SHP77 (cell line): ENCODE results near the gene EPS8.
"Not testable (repeated sequence)": the region's sequence is repeated elsewhere in the genome, so short reads cannot be mapped to it uniquely, and the experiment has no call there.

Experiments used
- DNase-seq, 2 experiments: peaks; one replicate each; lab custom pipeline; 2025; lab: John Stamatoyannopoulos, UW

The EPS8 gene

DNA sequence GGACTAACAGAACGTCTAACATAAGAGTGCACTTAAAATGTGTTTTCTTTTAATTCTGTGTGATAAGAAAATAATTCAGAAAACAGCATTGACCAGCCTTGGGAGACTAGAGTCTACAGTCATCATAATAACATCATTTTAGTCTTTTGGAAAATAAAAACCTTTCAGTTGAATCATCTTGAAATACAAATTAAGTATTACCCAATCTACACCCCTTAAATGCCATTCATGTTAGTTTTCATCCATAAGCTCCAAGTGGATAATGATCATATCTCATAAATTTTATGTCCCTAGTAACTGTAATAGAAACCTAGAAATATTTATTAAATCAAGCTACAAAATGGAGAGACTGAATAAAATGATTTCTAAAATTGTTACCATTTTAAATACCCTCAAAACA lies 32.4 kb downstream of the EPS8 start:
- DNase-seq = no peak

DNA sequence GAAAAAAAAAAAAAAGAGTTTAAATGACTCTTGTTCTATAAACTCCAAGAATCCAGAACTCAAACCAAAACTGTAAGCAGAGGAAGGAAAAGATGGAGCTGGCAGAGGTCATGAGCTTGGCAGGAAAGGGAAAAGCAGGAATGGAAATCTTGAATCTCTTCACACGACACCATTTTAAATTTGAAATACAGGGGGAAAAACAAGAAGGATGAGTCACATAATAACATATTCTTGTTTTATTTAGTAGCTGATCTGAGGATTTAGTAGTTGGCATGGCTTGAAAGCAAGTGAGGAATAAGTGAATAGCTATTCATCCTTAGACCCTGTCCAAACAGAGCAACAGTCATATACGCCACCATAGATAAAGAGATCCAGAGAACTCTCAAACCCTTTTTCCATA lies 35.0 kb downstream of the EPS8 start:
- no peak for DNase-seq

DNA sequence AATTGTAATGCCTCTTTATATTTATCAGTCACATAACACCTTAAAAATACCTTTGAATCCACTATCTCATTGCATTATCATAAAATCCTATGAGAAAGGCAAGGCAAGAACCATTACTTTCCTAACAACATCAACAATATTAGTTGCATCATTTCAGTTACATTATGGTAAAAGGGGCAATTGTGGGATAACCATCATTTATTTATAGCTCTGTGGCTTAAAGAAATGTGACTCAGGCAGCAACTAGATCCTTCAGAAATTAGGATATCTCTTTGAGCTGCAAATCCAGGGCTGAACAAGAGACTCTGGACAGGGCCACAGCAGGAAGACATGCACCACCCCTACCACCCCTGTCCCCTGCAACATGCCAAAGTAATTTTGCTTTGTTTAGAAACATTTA lies 36.4 kb downstream of the EPS8 start:
- no peak for DNase-seq

DNA sequence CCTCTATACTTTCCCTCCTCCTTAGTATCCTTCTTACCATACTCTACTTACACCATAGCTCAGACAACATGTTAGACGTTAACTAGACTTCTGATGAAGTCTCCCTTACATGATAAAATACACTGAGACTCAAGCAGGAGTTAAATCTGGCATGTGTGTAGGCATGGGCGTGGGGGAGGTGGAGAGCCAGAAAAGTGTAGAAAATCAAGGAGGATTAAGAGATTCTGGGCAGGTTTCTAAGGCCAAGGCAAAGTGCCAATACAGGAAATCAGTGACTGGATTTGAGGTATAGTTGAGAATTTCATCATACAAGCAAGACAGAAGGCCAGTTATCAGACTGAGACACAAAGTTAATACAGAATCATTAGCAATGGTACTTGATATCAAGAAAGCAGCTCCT lies 37.4 kb downstream of the EPS8 start:
- DNase-seq = no peak

DNA sequence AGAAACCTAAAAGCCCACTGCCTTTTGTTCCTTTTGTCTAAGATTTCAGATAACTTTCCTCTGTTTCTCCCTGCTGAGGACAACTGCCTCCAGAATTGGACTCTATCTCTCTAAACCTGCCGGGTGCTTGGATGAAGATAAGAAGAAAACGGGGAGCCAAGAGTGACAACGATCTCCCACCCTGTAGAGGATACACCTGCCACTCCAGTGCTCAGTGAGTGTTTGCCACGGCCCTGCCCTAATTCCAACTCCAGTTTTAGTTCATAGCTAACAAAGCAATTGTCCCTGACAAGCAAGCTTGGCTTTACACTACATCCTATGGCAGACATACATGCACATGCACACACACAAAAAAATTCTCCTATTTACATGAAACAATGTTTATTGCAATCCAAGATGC lies 39.3 kb downstream of the EPS8 start:
- no peak for DNase-seq

DNA sequence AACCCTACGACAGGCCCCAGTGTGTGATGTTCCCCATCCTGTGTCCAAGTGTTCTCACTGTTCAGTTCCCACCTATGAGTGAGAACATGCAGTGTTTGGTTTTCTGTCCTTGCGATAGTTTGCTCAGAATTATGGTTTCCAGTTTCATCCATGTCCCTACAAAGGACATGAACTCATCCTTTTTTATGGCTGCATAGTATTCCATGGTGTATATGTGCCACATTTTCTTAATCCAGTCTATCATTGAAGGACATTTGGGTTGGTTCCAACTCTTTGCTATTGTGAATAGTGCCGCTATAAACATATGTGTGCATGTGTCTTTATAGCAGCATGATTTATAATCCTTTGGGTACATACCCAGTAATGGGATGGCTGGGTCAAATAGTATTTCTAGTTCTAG lies 47.3 kb downstream of the EPS8 start:
- not testable (repeated sequence) for DNase-seq

DNA sequence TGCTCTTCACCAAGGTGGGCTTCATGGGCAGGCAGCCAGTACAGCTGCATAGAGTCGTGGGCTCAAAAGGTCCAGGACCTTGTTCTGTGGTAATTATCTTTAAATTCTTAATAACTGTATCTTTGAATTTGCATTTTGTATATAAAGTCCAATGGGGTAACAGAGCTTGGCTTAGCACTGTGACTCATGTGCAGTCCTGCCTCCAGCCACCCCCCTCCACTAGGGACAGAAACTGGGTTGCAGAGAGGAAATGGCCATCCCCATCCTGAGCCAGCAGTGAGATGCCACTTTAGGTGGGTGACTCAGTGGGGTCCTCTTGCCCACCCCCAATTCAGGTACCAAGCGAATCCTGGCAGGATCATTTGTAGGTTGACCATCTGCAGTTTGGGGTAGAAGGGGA lies 48.1 kb downstream of the EPS8 start:
- DNase-seq = no peak

DNA sequence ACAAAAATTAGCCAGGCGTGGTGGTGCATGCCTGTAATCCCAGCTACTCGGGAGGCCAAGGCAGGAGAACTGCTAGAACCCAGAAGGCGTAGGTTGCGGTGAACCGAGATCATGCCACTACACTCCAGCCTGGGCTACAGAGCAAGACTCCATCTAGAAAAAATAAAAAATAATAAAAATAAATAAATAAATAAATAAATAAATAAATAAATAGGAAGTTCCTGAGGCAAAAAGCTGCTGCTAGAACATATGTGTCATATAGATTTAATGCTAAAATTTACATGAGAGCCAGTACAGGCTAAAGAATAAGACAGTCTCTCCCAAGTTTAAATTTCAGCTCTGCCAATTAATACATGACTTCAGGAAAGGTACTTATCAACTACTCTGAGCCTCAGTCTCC lies 48.8 kb downstream of the EPS8 start:
- not testable (repeated sequence) for DNase-seq

DNA sequence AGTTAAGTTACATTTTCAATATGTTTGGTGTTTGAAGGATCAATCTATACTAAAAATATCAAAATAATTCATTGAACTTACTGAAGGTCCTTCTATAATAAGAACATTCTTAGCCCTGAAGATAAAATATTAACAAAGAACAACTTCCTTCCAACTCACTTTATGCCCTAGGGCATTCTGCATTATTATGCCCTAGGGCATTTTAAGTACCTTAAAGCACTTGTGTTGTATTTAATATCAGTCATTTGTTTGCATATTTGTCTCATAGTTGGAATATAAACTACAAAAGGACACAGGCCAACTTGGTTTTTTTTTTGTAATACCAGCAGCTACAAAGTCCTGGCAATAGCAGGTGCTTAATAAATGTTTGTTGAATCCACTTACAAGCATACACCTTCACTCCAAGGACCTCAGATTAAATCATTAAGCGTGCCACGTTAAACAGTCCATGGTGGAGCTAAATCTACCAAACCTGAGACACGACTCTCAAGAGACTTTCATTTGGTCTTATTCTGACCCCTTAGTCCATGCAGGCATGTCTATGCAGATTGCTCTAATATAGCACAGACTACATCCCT lies 50.7 kb downstream of the EPS8 start:
- DNase-seq = no peak

DNA sequence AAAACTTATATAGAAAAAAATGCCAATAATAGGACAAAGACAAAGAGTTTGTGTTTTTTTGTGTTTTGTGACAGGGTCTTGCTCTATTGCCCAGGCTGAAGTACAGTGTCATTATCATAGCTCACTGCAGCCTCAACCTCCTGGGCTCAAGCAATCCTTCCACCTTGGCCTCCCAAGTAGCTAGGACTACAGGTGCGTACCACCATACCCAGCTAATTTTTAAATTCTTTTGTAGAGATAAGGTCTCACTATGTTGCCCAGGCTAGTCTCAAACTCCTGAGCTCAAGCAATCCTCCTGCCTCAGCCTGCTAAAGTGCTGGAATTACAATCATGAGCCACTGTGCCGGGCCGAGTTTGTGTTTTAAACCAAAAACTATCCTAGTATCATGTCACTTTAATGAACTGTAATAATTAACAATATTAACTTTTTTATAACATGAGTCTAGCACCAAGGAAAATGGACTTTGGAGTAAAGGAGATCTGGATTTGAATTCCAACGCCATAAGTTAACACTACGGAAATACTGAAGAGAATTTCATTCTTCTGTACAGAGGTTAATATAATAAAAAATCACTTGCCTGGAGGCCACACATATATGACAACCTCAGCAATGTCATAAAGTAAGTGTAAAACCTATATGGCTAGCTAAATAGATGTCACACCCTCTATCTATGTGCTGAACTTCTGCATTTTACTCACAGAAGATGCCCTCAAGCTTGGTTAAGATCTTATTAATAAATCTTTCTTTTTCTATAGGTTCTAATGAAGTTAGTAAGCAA lies 53.2 kb downstream of the EPS8 start:
- no peak for DNase-seq

DNA sequence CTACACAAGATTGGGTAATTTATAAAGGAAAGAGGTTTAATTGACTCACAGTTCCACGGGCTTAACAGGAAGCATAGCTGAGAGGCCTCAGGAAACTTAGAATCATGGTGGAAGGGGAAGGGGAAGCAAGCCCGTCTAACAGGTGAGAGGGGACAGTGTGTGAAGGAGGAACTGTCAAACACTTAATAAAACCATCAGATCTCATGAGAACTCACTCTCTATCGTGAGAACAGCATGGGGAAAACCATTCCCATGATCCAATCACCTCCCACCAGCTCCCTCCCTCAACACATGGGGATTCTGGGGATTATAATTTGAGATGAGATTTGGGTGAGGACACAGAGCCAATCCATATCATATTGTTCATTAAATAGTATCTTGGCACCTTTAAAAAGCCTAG lies 56.1 kb downstream of the EPS8 start:
- DNase-seq = no peak

DNA sequence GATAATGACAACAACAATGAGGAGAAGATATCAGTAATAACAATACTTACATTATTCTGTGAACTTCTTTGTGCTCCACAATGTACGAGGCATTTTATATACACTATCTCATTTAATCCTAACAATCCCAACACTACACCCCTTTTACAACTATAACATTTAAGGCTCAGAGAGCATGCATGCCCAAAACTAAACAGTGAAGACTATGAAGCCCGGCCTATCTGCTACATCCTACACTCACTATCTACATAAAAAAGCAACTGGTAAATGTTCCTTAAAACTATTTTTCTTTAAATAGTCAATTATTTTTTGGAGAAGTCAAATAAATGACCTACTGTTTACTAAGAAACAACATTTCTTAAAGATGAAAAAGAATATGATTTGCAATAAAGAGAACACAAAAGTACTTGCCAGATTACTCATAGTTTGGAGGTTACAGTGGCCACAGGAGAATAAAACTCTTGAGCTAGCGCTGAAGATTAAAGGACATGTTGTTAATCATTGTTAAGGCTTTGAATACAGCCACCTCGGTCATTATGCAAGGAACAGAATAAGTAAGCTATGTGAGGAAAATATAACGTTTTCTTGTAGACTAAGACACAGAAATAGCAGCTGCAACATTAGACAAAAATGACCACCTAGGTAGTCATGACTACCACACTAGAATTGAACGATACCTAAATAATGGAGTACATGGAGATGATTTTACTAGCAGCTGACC lies 56.7 kb downstream of the EPS8 start:
- DNase-seq = no peak

DNA sequence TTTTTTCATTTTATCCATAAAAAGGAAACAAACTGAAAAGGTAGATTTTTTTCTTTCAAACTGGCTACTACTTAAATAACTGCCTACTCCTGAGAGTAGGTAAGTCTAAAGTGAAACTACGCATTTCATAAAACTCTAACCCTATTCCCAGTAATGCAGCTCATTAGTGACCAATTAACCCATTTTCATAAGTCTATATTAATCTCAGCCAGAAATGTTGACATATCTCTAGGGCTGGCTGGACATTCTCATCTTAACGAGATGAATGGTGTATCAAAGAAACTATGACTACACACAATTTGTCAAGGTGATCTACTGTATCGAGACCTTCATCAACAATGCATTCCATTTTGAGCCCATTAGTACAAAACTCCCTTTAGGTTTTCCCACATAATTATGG lies 57.2 kb downstream of the EPS8 start:
- DNase-seq = no peak

DNA sequence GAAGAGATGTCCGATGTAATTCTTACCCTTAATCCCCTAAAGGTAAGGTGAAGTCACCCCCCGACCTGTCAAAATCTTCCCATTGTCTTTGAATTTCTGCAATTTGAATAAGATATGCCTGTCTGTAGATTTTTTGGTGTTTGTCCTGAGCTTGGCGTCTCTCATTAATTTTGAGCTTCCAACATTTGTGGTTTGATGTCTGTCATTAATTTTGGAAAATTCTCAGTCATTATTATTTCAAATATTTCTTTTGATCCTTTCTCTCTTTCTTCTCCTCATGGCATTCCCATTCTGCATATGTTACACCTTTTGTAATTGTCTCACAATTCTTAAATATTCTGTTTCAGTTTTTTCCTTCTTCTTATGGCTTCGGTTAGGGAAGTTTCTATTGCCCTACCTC lies 60.1 kb downstream of the EPS8 start:
- no peak for DNase-seq

DNA sequence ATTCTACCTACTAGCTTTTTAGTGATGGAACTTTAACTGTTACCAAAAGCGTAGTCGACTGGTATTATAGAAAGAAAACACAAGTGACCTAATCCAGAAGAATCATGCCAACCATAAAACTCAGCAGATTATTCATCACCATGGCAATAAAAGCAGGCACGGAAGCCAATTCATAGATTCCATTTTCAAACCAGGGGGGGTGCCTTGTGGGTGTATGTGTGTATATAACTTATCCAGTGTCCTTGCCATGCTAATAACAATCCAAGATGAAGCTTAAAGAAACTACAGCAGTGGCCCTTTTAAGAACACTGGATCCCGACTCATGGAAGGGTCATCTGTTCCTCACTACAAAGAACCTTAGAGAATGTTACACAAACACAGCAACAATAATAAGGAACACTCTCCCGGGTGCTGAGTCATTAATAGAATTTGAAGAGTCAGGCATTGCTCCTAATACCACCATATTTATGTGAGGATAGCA lies 61.0 kb downstream of the EPS8 start:
- no peak for DNase-seq

DNA sequence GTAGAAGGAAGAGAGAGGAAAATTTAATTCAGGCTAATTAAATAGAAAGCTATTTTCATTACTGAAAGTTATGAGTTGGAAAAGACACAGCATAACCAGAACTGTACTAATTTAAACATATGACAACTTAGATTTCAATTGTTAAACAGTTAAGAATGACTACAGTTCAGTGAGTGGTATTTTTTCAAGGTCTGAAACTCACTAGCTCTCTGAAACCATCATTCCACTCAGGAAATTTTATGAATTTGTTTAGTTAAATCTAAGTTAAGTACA lies 62.4 kb downstream of the EPS8 start:
- DNase-seq = no peak

DNA sequence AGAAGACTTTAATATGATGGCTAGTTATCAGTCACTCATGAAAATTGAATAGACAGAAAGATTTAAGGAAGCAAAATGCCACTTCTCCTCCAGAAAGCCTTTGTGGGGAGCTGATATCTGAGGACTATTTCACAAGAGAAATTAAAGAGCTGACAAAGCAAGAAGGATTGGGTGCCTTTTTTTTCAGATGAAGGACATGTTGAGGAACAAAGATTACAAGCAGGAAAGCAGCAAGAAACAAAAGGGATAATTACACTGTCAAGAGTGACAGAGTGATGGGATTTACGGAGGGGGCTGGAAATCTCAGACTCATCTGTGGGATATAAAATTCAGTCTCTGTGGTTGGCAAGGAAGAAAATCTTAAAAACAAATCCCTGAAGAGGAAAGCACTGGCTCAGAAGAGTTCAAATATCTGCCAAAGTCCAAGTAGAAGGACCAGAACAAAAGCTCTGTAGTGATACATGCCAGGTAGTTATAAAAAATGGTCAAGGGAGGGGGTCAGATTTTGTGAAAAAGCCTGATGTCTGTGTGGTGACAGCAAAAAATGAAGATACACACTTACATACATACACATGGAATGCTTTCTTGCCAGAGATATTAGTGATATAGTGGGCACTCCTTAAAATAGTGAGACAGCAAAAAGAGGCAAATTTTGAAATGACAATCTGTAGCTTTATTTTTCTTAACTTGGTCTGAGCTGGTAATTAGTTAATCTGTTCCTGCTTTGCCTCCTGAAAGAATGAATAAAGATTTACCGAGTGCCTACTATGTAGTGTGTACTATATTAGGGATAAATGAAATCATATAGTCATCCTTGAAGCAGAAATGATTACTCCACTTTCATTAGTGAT lies 62.9 kb downstream of the EPS8 start:
- no peak for DNase-seq

DNA sequence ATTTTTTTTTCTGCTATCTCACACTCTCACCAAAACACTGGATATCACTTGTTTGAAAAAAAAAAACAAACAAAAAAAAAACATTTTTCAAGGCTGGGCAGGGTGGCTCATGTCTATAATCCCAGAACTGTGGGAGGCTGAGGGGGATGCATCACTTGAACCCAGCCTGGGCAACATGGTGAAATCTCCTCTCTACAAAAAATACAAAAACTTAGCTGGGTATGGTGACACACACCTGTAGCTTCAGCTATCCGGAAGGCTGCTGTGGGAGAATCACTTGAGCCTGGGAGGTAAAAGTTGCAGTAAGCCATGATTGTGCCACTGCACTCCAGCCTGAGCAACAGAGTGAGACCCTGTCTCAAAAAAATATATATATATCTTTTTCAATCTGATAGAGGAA lies 66.2 kb downstream of the EPS8 start:
- no peak for DNase-seq

DNA sequence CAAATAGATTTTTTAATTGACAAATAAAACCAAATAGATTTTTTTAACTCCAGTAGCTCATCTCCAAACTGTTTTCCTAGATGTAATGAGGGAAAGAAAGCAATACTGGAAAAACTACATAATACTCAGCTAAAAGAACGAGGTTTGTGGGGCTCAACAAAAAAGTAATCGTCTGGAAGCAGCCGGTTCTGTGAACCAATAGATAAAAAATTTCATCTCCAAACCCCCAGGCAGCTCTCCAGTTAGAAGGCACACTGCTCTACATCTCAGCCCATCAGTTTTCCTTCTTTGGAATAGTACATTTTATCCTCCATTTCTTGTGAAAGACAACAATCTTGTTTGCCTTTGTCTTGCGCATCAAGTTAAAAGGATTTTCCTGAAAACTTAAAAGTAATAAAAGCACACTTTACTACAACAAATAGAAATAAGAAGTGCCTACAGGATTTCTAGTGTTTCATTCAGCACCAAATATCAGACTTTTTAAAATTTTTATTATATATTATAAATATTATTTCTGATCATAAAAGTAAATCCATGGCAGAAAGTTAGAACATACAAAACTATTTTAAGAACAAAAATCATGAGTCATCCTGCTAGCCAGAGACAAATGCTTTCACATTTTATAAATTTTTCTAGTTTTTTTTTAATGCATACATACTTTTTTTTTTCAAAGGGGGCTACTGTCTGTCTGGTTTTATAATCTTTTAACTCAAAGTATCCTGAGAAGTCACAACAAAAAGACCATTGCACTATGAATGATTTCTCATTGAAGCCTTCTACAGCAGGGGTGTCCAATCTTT lies 67.7 kb downstream of the EPS8 start:
- DNase-seq = no peak

DNA sequence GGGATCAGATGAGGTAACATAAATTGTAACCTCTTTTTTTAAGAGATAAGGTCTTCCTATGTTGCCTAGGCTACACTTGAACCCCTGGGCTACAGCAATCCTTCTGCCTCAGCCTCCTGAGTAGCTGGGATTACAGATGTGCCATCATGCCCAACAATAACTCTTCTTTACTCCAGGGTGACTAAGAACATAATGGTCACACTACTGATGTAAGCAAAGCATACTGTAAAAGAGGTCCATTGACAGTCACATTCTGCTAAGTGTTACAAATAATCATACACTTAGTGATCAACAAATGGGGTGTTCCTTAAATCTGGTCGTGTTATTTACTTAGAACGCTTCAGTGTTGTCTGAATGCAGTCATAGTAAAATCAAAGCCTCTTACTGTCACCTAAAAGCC lies 68.9 kb downstream of the EPS8 start:
- no peak for DNase-seq

DNA sequence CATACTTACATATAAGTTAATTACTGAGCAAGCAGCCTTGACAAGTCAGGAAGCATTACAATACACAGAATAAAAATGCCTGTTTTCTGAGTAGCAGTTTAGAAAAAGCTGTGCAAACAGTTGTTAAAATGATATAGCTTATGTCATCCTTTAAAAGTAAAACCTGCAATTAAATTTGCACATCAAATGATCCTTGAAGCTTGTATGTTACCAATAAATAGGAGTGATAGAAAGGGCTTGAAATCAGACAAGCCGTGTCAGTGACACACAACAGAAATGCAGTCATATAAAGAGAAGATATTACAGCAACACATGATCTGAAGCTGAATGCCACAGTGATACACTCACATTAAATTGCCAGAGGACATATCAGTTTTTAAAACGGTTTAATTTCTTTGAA lies 70.0 kb downstream of the EPS8 start:
- peak in 1 of 2 experiments; percentile 2 for DNase-seq
